Cortex of kidney (tissue), 1 donor: ENCODE measurements around the gene CUEDC1.
"Not testable (repeated sequence)": the region's sequence is repeated elsewhere in the genome, so short reads cannot be mapped to it uniquely, and the experiment has no call there.

ENCODE experiments used
- DNase-seq: peaks from one replicate; lab custom pipeline; 2025; lab: John Stamatoyannopoulos, UW

The CUEDC1 gene

DNA sequence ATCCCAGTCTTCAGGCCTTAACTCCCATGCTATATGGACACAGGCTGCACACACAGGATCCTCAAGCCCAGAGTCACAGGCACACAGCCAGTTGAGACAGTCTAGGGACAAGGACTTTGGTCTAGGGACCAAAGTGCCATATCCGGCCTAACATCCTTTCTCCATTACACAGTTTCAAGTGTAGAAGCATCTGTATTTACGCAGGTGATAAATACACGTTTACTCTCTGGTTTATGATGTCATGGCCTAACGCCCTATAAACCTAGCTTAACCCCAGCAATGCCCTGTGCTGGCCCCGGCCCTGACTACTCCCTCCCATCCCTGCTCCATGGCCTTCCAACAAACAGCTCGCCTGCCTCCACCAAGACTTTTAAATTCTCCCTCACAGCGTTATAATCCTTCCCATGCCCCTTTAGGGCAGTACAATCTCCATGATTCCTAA lies 17.1 kb downstream of the CUEDC1 start:
- no peak for DNase-seq

GRCh38 chr17:57937492-57937891 lies 17.7 kb downstream of the CUEDC1 start:
- no peak for DNase-seq

GRCh38 chr17:57935833-57936807 lies 19.1 kb downstream of the CUEDC1 start:
- DNase-seq: no peak

GRCh38 chr17:57931488-57932137 lies 23.6 kb downstream of the CUEDC1 start:
- no peak for DNase-seq

DNA sequence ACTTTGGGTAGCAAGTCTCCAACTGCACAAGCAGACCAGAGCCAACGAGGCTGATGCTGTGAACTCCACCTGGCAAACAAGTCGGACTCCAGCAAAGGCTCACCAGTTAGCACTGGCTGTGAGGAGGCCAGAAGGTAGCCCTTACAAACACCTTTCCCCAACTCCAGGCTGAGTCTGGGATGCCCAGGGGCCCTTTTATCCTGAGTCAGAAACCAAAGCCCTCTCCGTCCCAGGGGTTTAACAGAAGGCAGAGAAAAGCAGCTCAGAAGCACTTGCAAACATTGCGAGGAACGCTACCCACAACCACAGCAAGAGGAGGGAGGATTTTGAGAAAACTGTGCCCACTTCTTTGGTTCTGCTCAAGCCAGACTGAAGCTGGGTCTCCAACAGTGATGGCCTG lies 25.0 kb downstream of the CUEDC1 start:
- no peak for DNase-seq

GRCh38 chr17:57929386-57929785 lies 25.8 kb downstream of the CUEDC1 start:
- DNase-seq: no peak

DNA sequence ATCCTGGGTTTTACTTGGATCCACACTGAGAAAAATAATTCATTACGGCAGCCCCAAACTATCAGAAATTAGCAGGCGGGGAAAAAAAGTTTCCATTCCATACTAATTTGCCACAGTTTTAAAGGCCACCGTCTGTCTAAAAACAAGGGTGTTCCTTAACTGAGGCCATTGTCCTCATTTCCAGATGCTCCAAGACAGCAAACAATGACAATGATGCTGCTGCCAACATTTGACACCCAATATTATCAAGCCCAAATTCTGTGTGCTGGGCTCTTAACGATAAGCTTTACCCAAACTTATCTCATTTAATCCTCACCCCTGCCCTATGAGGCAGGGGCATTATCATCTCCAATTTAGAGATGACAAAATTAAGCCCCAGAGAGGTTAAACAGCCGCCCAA lies 26.3 kb downstream of the CUEDC1 start:
- no peak for DNase-seq

- no peak for DNase-seq
These were observed 28.0 kb downstream of the CUEDC1 start for GRCh38 chr17:57927048-57927723.

GRCh38 chr17:57926723-57927047 lies 28.5 kb downstream of the CUEDC1 start:
- DNase-seq: no peak

DNA sequence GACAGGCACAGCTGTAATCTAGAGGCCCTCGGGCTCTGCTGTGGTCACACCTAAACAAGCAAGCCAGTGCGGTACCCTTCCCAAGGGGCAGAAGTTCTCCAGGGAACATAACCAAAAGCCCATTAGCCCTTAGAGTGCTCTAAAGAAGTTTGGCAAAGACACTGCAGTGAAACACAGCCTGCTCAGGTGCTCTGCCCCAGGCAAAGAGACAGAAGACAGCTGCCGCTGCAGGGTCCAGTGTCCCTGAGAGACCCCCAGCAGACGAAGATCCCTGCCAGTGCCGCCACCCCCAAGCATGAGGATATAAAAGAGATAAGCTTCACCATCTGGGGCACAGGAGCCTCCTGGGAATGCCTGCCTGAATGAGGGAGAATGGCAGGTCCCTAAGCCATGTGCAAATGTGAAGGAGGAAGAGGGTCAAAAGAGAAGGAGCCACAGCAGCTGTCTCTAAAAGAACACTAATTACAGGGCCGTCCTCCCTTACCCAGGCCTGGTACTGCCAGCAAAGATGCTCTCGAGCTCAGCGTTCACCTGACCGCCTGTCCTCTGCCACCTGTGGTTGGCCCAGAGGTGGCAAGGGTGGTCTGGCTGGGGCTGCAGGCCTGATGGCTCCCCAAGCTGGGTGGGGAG lies 29.7 kb downstream of the CUEDC1 start:
- no peak for DNase-seq

- no peak for DNase-seq
These were observed 30.5 kb downstream of the CUEDC1 start for GRCh38 chr17:57924677-57925076.

GRCh38 chr17:57923182-57923872 lies 31.9 kb downstream of the CUEDC1 start:
- no peak for DNase-seq

DNA sequence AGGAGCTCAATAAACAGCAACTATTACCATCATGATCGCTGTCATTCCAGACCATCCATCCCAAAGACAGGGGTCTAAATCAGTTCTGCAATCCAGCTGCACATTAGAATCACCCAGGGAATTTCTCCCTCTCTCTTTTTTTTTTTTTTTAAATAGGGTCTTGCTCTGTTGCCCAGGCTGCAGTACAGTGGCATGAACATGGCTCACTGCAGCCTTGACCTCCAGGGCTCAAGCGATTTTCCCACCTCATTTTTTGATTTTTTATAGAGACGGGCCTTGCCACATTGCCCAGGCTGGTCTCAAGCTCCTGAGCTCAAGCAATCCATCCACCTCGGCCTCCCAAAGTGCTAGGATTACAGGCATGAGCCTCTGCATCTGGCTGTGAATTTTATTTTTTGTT lies 32.5 kb downstream of the CUEDC1 start:
- DNase-seq: not testable (repeated sequence)

GRCh38 chr17:57920916-57921703 lies 34.1 kb downstream of the CUEDC1 start:
- DNase-seq: no peak

DNA sequence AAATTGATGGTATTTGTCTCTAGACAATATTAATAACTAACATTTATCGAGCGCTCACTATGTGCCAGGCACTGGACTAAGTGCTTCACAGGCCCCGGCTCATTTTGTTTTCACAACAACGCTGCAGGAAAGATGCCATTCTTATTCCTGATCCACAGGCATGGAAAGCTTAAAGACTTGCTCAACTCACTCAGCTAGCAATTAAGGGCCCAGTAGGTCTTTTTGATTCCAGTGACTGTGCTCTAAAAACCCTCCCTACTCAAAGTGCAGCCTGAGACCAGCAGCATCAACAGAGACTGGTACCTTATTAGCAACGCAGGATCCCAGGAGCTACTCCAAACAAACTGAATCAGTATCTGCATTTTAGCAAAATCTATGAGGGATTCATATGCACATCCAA lies 35.3 kb downstream of the CUEDC1 start:
- DNase-seq: no peak

DNA sequence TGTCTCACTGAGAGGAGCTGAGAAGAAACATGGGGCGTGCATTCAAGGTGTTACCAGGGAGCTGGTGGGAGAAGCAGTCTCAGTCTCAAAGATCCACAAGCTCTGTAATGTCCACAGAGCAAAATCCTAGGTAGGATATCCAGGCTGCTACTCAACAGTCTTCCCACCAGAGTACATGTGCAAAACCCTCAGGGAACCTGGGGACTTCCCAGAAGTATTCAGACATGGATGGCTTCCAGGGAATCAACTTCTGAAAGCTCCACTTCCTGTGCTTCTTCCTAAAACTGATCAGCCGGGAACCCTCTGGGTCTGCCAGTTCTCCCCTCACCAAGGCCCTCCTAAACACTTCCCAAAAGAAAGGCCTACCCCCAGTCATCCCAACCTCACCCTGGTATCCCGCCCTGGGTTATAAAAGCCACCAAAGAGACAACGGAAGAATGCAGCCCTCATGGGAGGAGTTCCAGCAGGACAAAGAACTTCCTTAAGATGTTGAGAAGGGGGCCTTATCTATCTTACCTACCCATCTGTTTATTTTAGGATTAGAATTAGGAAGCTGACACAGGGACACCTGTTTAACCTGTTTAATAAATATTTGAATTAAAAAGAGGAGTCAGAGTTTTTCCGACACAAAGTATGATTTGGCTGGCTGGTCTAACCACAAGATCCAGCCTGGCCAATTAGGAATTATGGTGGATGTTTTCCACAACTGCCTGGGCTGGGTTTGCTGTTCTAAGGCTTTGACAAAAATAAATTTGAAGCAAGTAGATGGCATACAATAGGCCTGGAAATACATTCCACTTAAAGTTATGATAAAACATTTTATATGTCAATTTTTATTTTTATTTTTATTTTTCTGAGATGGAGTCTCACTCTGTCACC lies 37.0 kb downstream of the CUEDC1 start:
- DNase-seq: no peak

DNA sequence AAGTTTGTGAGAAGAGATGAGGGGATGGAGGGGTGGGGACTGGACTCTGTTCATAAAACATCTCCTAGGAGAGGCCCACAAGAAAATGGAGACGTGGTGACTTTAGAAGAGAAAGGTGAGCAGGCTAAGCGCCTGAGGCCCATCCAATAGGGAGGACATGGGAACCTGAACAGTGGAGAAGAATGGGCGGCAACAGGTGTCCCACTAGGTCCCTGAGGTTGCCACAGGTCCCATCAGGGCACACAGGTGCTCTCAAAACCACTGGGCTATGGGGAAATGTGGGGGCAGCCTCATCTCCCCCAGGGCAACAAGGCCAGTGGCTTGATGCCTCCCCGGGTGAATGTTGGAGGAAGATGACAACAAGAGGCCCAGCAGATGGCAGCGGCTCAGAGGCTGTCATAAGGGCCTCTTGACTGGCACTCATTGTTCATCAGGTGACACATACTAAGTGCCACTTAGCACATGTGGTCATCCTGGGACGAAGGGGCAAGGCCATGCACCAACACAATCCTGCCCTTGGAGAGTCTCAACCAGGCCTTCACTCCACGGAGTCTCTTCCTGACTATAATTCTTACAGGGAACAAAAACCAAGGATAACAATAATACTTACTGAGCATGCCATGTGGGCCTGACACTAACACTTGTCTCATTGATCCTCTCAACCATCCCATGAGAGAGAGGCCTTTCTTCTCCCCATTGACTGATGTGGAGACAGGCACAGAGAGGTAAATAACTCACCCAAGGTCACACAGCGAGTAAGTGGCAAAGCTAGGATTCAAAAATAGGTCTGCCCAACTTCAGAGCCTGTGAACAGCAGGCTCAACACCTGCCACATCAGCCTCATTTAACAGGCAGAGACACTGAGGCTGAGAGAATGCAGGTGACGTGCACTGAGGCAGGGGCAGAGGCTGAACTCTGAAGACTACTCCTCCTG lies 38.0 kb downstream of the CUEDC1 start:
- DNase-seq: no peak

GRCh38 chr17:57915985-57916757 lies 39.0 kb downstream of the CUEDC1 start:
- DNase-seq: no peak
